OCI-LY3 (cell line): ENCODE results near the gene IRF2BP2.

ENCODE experiments used
- EZH2phosphoT487 ChIP-seq: fragments of 200-600 bp; shearing (Covaris generic); IDR thresholded peaks from 2 replicates; pipeline ENCODE4 v1.6.1; 2018; ENCODE audit warnings: antibody characterized with exemption, mixed run types, low read depth
- TF ChIP-seq, protein P1 (sequence below): fragments of 200-600, 300-600 bp; sonication (generic); IDR thresholded peaks from 2 replicates; pipeline ENCODE4 v1.5.1; 2014; ENCODE audit warnings: antibody characterized with exemption, low read length, low read depth

DNA sequence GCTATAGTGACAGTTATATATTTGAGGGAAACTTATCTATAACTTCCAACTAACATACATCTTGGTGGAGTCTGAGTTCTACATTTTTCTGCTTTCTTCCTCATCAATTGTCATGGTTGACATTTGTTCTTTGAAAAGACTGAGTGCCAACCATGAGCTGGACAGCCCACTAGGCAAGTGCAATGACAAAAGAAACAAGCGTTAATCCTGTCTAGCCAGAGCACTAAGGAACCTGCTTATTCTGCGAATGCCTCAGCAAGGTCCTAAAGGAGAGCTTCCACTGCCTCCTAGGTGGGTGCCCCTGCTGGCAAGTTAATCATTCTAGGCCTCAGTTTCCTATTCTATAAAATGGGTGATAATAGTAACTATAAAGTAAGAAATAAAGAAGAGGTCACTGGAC is 44.8 kb downstream of the IRF2BP2 start:
- TF ChIP-seq, protein P1, sequence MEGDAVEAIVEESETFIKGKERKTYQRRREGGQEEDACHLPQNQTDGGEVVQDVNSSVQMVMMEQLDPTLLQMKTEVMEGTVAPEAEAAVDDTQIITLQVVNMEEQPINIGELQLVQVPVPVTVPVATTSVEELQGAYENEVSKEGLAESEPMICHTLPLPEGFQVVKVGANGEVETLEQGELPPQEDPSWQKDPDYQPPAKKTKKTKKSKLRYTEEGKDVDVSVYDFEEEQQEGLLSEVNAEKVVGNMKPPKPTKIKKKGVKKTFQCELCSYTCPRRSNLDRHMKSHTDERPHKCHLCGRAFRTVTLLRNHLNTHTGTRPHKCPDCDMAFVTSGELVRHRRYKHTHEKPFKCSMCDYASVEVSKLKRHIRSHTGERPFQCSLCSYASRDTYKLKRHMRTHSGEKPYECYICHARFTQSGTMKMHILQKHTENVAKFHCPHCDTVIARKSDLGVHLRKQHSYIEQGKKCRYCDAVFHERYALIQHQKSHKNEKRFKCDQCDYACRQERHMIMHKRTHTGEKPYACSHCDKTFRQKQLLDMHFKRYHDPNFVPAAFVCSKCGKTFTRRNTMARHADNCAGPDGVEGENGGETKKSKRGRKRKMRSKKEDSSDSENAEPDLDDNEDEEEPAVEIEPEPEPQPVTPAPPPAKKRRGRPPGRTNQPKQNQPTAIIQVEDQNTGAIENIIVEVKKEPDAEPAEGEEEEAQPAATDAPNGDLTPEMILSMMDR, result no peak
- no peak for TF ChIP-seq EZH2phosphoT487
